ENCODE results near the gene MAML1. TPM values are rescaled to one million over a fixed set of nuclear protein-coding genes. Genes with fewer than 3 reads are reported as not detected.
A peak's percentile ranks its signal among the peaks of the same experiment; 100 is the strongest.
"Not testable (repeated sequence)": the region's sequence is repeated elsewhere in the genome, so short reads cannot be mapped to it uniquely, and the experiment has no call there.

The MAML1 gene
- total RNA-seq, 1 experiment from 2014 or later: 18.0 TPM

DNA sequence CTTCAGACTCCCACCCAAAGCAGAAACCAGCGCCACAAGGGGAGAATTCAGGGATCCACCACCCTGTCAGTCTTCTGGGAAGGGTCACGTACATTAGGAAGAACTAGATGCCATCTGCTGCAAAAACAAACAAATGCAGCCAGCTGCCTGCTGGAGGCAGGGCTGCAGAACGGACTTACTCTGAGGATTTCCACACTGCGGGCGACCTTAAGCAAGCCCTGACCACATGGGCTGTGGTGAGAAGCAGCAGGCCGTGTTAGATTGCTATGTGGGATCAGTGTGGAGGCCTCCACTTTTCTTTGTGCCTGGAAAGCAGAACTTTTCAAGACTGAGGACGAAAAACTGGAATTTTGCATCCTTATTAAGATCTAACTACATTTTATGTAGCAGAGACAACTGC, 47.7 kb downstream of the MAML1 start:
- DNase-seq (ENCODE audit: low read depth in 1 of 2, low spot score in 2 of 2): no peak
- H3K27ac ChIP-seq: no peak overlapping the region
- H3K9me3 ChIP-seq (replicated peaks): no peaks in the 10 kb centered on the region
- no peak overlapping the region for H3K4me3 ChIP-seq
- H3K4me1 ChIP-seq (replicated peaks): no peaks in the 10 kb centered on the region
- no peaks in the 10 kb centered on the region for H3K27me3 ChIP-seq (replicated peaks)
- H3K36me3 ChIP-seq: peaks cover 43% of the 10 kb centered on the region

DNA sequence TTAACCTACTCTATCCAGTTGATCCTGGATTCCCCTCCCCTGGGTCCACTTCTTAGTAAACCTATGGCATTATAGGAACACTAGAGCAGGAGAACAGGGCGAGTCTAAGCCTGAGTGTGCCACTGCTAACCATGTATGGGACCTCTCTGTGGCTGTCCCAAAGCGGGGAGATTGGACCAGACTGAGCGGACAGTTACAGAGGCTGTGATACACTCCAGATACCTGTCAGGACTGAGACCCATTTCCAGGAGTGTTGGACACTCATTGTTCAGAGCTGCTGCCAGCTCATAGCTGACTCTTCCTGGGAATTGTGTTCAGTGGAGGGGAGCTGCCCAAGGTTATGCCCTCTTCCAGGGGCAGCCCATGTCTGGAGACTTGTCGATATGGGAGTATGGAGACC, 49.2 kb downstream of the MAML1 start:
- Histone ChIP-seq H3K4me1 (replicated peaks) (no peaks in the 10 kb centered on the region), H3K9me3 (replicated peaks) (no peaks in the 10 kb centered on the region), H3K4me3 (no peak overlapping the region), H3K27me3 (replicated peaks) (no peaks in the 10 kb centered on the region), H3K27ac (no peak overlapping the region), H3K36me3 (peaks cover 30% of the 10 kb centered on the region)
- no peak for DNase-seq (ENCODE audit: low read depth in 1 of 2, low spot score in 2 of 2)

DNA sequence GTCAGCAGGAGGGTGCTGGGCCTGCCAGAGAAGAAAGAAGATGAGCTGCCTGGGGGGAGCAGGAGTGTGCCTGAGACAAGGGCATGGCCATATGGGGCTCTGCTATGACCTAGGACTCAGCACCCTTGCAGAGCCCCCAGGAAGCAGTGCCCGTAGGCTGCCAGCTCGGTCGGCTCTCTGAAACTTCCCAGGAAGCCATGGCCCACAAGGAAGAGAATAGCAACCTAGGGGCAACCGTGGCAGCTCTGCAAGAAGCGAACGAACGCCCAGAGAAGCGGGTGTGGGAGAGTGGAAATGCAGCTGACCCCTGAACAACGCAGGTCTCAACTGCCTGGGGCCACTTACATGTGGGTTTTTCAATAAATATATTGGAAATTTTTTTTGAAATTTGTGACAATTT, 50.5 kb downstream of the MAML1 start:
- no peaks in the 10 kb centered on the region for H3K4me1 ChIP-seq (replicated peaks)
- H3K36me3 ChIP-seq: peaks cover 19% of the 10 kb centered on the region
- H3K4me3 ChIP-seq: no peak overlapping the region
- no peak for DNase-seq (ENCODE audit: low read depth in 1 of 2, low spot score in 2 of 2)
- H3K9me3 ChIP-seq (replicated peaks): no peaks in the 10 kb centered on the region
- H3K27ac ChIP-seq: no peak overlapping the region
- H3K27me3 ChIP-seq (replicated peaks): no peaks in the 10 kb centered on the region

DNA sequence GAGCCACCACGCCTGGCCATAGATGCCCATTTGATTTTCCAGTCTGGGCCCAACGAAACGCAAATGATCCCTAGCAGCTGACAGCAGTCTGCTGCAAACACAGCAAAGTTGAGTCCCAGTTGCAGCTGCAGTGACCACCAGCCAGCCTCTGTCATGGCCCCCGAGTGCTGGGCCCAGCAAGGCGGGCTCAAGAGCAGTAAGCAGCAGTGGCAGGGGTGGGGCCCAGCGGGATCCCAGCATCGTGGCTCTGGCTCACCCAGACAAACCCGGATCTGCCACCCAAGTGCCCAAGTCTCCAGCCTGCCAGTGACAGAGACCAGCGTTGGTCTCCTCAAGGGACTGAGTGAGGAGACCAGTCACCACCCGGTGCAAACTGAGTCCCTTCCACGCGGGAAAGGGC, 54.2 kb downstream of the MAML1 start:
- Histone ChIP-seq H3K4me1 (replicated peaks) (no peaks in the 10 kb centered on the region), H3K36me3 (no peaks in the 10 kb centered on the region), H3K9me3 (replicated peaks) (no peaks in the 10 kb centered on the region), H3K27me3 (replicated peaks) (no peaks in the 10 kb centered on the region), H3K27ac (no peak overlapping the region), H3K4me3 (no peak overlapping the region)
- no peak for DNase-seq (ENCODE audit: low read depth in 1 of 2, low spot score in 2 of 2)

DNA sequence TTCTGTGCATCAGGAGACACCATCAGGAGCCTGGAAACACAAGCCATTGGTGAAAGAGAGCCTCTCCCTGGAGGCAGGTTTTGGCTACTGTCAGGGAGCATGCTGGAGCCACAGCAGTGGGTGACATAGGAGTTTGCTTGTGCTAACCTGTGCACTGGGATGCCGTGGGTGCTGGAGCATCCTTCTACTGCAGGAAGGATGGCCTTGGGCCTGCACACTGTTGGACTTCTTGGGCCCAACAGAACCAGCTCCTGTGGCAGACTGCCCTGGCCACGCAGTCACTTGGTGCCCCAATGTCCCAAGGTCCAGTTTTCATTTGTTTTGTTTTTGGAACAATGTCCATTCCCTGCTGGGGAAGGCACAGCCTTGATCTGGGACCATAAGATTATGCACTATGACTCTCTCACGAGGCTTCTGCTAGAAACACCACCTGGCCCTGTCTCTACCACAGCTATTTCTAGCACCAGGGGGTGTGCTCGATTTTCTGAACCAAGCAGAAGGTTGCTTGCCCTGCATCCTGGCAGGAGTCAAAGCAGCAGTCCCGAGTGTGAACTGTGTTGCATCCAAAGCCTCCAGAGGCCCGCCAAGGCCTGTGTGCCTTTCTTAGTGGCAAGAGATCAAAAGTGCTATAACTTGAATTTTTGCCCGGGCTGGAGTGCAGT, 55.7 kb downstream of the MAML1 start:
- Histone ChIP-seq H3K27ac (no peak overlapping the region), H3K9me3 (replicated peaks) (no peaks in the 10 kb centered on the region), H3K4me3 (no peak overlapping the region), H3K27me3 (replicated peaks) (no peaks in the 10 kb centered on the region), H3K4me1 (replicated peaks) (no peaks in the 10 kb centered on the region), H3K36me3 (no peaks in the 10 kb centered on the region)
- DNase-seq (ENCODE audit: low read depth in 1 of 2, low spot score in 2 of 2): no peak

DNA sequence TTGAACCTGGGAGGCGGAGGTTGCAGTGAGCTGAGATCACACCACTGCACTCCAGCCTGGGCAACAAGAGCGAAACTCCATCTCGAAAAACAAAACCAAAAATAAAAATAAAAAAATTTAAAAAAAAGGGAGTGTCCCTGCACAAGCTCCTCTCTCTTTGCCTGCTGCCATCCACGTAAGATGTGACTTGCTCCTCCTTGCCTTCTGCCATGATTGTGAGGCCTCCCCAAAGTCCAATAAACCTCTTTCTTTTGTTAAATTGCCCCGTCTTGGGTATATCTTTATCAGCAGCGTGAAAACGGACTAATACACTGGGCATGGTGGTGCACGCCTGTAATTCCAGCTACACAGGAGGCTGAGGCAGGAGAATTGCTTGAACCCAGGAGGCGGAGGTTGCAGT, 56.7 kb downstream of the MAML1 start:
- not testable (repeated sequence) for H3K4me1 ChIP-seq (replicated peaks); DNase-seq (ENCODE audit: low read depth in 1 of 2, low spot score in 2 of 2); H3K27me3 ChIP-seq (replicated peaks); H3K27ac ChIP-seq; H3K4me3 ChIP-seq; H3K36me3 ChIP-seq; H3K9me3 ChIP-seq (replicated peaks)

DNA sequence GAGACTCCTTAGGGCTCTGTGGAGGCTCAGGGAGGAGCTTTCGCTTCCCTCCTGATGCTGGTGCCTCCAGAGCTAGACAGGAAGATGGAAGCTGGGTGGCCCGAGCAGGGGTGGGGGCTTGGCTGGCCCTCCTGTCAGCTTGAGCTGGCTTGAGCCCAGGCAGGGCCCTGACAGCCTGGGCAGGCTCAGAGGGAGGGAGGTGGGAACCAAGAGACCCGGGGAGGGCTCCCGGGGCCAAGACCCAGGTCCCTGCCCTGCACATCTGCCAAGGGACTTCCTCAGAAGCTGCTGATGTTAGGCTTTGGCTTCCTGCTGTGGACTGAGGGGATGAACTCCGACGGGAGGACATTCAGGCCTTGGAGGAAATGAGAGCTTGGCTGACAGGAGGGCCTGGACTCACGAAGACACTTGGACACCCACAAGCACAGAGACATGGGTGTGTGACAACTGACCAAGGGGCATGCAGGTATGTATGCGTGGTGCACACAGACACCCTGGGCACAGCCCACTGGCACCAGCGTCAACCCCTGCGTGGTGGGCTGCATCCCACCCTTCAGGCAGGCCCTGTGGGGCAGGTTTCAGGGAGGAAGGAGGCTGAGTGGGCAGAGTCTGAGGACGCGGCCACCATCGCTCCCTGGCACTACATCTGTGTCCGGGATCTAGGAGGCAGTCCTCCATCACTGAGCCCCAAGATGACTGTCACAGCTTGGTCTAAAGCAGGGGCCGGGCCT, 59.4 kb downstream of the MAML1 start:
- Histone ChIP-seq H3K27ac (no peak overlapping the region), H3K36me3 (peaks cover 10% of the 10 kb centered on the region), H3K9me3 (replicated peaks) (no peaks in the 10 kb centered on the region), H3K4me3 (no peak overlapping the region), H3K27me3 (replicated peaks) (no peaks in the 10 kb centered on the region), H3K4me1 (replicated peaks) (peaks cover 15% of the 10 kb centered on the region)
- no peak for DNase-seq (ENCODE audit: low read depth in 1 of 2, low spot score in 2 of 2)

DNA sequence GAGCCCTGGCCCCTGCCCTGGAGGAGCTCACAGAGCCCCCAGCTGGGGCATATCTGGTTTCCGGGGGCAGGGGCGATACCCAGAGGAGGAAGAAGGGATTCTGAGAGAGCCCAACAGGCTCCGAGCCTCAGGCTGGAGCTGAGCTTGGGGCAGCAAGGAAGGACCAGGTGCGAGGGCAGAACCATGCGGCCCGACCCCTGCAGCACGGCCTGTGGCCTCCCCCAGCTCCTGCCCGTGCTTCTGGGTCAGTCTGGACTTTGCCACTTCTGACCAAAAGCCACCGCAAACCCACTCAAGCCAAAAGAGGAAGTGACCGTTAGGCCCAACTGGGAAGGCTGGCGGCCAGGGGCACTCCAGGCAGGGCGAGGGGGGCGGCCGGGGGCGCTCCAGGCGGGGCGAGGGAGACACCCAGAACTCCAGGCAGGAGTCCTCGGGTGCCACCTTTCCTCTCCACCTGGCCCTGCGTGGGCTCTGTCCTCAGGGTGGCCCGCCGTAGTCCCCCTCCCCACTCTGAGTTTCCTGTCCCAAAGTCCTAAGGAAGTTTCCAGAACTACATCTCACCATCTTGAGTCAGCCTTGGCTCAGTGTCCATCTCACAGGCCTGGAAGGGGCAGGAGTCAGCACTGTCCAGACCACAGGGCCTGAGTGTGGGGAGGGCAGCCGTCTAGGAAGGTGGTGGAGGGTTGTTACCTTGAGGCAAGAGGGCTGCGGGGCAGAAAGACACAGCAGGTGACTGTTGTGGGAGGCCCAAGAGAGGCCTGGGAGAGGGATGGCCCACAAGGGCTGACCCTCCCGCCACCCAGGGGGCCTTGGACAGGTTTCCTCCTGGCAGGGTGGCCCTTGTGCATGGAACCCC, 60.2 kb downstream of the MAML1 start:
- Histone ChIP-seq H3K9me3 (replicated peaks) (no peaks in the 10 kb centered on the region), H3K27ac (no peak overlapping the region), H3K36me3 (peaks cover 18% of the 10 kb centered on the region), H3K4me1 (replicated peaks) (peaks cover 15% of the 10 kb centered on the region), H3K4me3 (no peak overlapping the region), H3K27me3 (replicated peaks) (no peaks in the 10 kb centered on the region)
- DNase-seq (ENCODE audit: low read depth in 1 of 2, low spot score in 2 of 2): no peak

DNA sequence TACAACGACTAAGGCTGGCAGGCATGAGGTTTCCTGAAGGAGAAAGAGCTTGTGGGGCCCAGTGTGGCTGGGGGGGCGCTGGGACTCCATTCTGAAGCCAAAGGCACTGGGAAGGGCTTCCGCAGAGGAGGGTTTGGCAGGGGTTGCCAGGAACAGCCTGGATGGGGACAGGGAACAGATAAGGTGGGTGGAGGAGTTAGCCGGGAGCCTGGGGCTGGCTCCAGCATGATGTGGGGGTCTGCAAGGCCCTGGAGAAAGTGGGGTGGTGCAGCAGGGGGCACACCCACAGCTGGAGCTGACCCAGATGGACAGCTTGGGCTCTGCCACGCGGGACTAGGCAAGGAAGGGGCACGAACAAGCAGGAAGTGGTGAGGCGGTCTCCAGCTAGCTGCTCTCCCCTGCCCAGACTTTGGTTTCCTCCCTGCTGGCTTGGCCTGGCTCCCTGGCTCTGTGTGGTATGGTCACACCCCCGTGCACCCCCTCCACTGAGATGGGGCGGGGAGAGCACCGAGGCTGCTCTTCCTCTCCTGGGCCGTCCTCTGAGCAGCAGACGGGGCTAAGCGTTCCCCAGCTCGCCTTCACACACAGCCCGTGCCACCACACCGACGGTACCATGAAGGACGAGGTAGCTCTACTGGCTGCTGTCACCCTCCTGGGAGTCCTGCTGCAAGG, 61.0 kb downstream of the MAML1 start, which contains the start of gene LTC4S:
Gene LTC4S (plus strand): TSS at position 519 of the 672 bp plus-strand sequence. CDS start 95 bp downstream, at position 614.
- Histone ChIP-seq H3K27ac (no peak within 1 kb of the TSS), H3K27me3 (replicated peaks) (no peaks in the 10 kb centered on the region)

DNA sequence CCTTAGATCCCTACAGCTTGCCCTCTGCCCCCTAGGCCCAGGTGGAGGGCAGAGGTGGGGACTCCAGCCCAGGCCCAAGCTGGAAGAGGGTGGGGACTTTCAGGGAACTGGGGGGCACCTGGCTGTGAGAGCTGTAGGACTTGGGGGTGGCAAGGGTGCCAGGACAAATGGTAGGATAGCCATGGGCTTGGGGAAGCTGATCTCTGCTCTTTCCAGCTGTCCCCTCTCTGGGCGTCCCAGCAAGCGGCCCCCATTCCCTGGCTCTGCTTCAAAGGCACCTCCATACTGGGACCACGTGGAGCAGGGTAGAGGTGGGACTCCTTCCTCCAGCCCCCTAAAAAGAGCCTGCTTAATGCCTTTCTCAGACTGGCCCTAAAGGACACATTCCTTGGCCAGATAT, 61.5 kb downstream of the MAML1 start:
- H3K4me3 ChIP-seq: no peak overlapping the region
- H3K4me1 ChIP-seq (replicated peaks): peaks cover 15% of the 10 kb centered on the region
- no peaks in the 10 kb centered on the region for H3K27me3 ChIP-seq (replicated peaks)
- no peak for DNase-seq (ENCODE audit: low read depth in 1 of 2, low spot score in 2 of 2)
- H3K9me3 ChIP-seq (replicated peaks): no peaks in the 10 kb centered on the region
- H3K36me3 ChIP-seq: peaks cover 31% of the 10 kb centered on the region
- no peak overlapping the region for H3K27ac ChIP-seq

More for the DNA sequence above, 61.0 kb downstream of the MAML1 start, which contains the start of gene LTC4S:
- no peaks in the 10 kb centered on the region for H3K9me3 ChIP-seq (replicated peaks)
- peaks cover 15% of the 10 kb centered on the region for H3K4me1 ChIP-seq (replicated peaks)
- no peak for DNase-seq (ENCODE audit: low read depth in 1 of 2, low spot score in 2 of 2)
- peaks cover 25% of the 10 kb centered on the region for H3K36me3 ChIP-seq
- H3K4me3 ChIP-seq: no peak within 1 kb of the TSS

DNA sequence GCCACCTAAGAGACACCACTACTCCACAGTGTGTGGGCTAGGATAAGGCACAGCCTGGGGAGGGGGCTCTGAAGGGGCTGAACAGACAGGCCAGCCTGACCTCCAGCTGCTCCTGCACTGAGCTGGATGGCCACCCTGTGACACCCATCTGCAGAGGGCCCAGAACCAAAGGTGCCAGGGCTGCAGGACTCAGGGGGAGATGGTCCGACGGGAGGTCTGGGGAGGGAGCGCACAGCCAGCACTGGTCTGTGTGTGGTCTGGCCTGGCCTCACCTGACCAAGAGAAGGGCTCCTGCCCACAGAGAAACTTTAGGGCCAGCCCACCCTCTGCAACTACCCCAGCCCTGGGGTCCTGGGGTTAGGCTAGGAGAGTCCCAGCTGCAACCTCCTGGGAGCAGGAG, 62.0 kb downstream of the MAML1 start:
- H3K36me3 ChIP-seq: peaks cover 35% of the 10 kb centered on the region
- H3K27ac ChIP-seq: no peak overlapping the region
- H3K27me3 ChIP-seq (replicated peaks): no peaks in the 10 kb centered on the region
- H3K9me3 ChIP-seq (replicated peaks): no peaks in the 10 kb centered on the region
- H3K4me1 ChIP-seq (replicated peaks): peaks cover 15% of the 10 kb centered on the region
- H3K4me3 ChIP-seq: no peak overlapping the region
- no peak for DNase-seq (ENCODE audit: low read depth in 1 of 2, low spot score in 2 of 2)

DNA sequence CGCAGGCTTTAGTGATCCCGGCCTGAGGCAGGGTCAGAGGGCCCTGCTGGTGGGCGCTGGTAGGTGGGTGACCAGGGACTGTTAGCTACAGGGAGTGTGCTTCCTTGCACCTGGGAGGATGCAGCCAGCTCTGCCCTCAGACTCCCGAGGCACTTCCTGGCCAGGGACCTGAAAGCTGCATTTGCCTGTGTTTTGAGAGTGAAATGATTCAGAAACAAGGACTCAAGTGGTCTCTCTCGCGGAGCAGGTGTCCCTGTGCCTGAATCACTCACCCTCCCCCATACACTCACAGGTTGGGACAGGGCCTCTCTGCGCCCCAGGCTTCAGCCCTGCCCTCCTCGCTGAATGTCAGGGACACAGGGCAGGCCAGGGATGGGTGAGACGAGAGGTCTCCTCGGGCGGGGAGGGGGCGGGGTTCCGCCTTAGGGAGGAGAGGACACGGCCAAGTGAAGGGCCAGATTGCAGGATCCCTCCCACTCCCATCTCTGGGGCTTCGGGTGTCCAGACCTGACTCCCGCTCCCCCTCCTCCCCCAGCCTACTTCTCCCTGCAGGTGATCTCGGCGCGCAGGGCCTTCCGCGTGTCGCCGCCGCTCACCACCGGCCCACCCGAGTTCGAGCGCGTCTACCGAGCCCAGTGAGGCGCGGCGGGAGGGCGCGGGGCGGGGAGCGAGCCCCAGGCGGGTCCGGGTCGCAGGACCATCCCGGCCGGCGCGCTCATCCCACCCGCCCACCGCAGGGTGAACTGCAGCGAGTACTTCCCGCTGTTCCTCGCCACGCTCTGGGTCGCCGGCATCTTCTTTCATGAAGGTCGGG, 62.6 kb downstream of the MAML1 start:
- H3K27me3 ChIP-seq (replicated peaks): no peaks in the 10 kb centered on the region

More for the DNA sequence above, 62.6 kb downstream of the MAML1 start:
- no peaks in the 10 kb centered on the region for H3K9me3 ChIP-seq (replicated peaks)
- peaks cover 15% of the 10 kb centered on the region for H3K4me1 ChIP-seq (replicated peaks)
- peak overlapping the region; percentile 50 for H3K4me3 ChIP-seq
- peak in 1 of 2 experiments; percentile 53 for DNase-seq (ENCODE audit: low read depth in 1 of 2, low spot score in 2 of 2)
- peaks cover 42% of the 10 kb centered on the region for H3K36me3 ChIP-seq
- H3K27ac ChIP-seq: no peak overlapping the region
